CD14-positive monocyte (primary cell): Measurements from ENCODE around the gene PRELID3B. TPM values are rescaled to one million over a fixed set of nuclear protein-coding genes. Genes with fewer than 3 reads are reported as not detected.

Source experiments
- DNase-seq, 3 donors: peaks; one replicate each; pipeline ENCODE4 v3.0.0-alpha.2; 2011 to 2022
- H2AFZ ChIP-seq: 2 replicates; pipeline ENCODE4 v1.6.0; 2012; ENCODE audit warnings: mild to moderate bottlenecking, low read depth, low read length, inconsistent platforms; ENCODE audit not compliant: insufficient read depth, poor library complexity, severe bottlenecking
- H3K27ac ChIP-seq, 2 donors: 1 replicate in 1 of 2; 2 replicates in 1 of 2; pipeline ENCODE4 v1.5.1; 2012 to 2013; ENCODE audit warnings: low read length in 2 of 2, control low read depth in 1 of 2, inconsistent platforms in 1 of 2, low read depth in 1 of 2, mild to moderate bottlenecking in 1 of 2
- H3K27me3 ChIP-seq, 2 donors: one replicate each; pipeline versions ENCODE4 v1.6.0 to v1.6.1; 2011 to 2013; ENCODE audit warnings: low read length in 2 of 2; ENCODE audit not compliant: control insufficient read depth in 2 of 2, insufficient read depth in 2 of 2
- H3K36me3 ChIP-seq, 2 donors: replicated peaks in 1 of 2; 1 replicate in 1 of 2; 2 replicates in 1 of 2; pipeline versions ENCODE4 v1.5.1 to v1.6.1; 2012 to 2013; ENCODE audit warnings: low read length in 2 of 2, control low read depth in 1 of 2, inconsistent platforms in 1 of 2, mild to moderate bottlenecking in 1 of 2; ENCODE audit not compliant: insufficient read depth in 2 of 2, control insufficient read depth in 1 of 2
- H3K4me1 ChIP-seq, 2 donors: 1 replicate in 1 of 2; 2 replicates in 1 of 2; pipeline versions ENCODE4 v1.5.1 to v1.6.1; 2012 to 2013; ENCODE audit warnings: low read length in 2 of 2, control low read depth in 1 of 2, inconsistent platforms in 1 of 2, mild to moderate bottlenecking in 1 of 2, moderate library complexity in 1 of 2; ENCODE audit not compliant: insufficient read depth in 2 of 2, control insufficient read depth in 1 of 2
- H3K4me2 ChIP-seq: replicated peaks from 2 replicates; pipeline ENCODE3; 2012; ENCODE audit warnings: low read length, moderate library complexity, mild to moderate bottlenecking; ENCODE audit not compliant: poor library complexity, severe bottlenecking; ENCODE audit errors: extremely low read depth
- H3K4me3 ChIP-seq, 3 experiments: fragments of 200-600 bp in 1 of 3; sonication (generic) in 1 of 3; replicated peaks in 1 of 3; 1 replicate in 2 of 3; 2 replicates in 1 of 3; pipeline ENCODE4 v1.5.1; 2011 to 2013; ENCODE audit warnings: low read length in 3 of 3, mild to moderate bottlenecking in 3 of 3, control low read depth in 2 of 3, low read depth in 2 of 3, inconsistent platforms in 1 of 3, moderate library complexity in 1 of 3
- H3K79me2 ChIP-seq: 2 replicates; pipeline ENCODE4 v1.6.0; 2012; ENCODE audit warnings: mild to moderate bottlenecking, control low read depth, inconsistent platforms, low read length, moderate library complexity; ENCODE audit not compliant: insufficient read depth
- H3K9ac ChIP-seq: 2 replicates; pipeline ENCODE4 v1.6.0; 2017; ENCODE audit warnings: low read length, mild to moderate bottlenecking; ENCODE audit not compliant: insufficient read depth, poor library complexity, severe bottlenecking
- H3K9me3 ChIP-seq, 2 donors: replicated peaks in 1 of 2; 1 replicate in 1 of 2; 2 replicates in 1 of 2; pipeline versions ENCODE4 v1.5.1 to v1.6.1; 2012 to 2013; ENCODE audit warnings: low read length in 2 of 2, control low read depth in 1 of 2; ENCODE audit not compliant: control insufficient read depth in 1 of 2, insufficient read depth in 1 of 2
- H4K20me1 ChIP-seq: 2 replicates; pipeline ENCODE4 v1.6.0; 2012; ENCODE audit warnings: mild to moderate bottlenecking, low read length, control low read depth, moderate library complexity; ENCODE audit not compliant: insufficient read depth
- H3K27ac Mint-ChIP-seq, 7 donors: one replicate each; pipeline ENCODE4 v1.8.0; 2020; ENCODE audit warnings: mild to moderate bottlenecking in 7 of 7, mixed read lengths in 7 of 7, moderate library complexity in 6 of 7, inconsistent platforms in 2 of 7
- H3K27me3 Mint-ChIP-seq, 3 donors: one replicate each; pipeline ENCODE4 v1.8.0; 2021 to 2022; ENCODE audit warnings: low read depth in 3 of 3, mild to moderate bottlenecking in 3 of 3, mixed read lengths in 3 of 3, moderate library complexity in 3 of 3, inconsistent platforms in 1 of 3
- H3K36me3 Mint-ChIP-seq, 2 donors: one replicate each; pipeline ENCODE4 v1.8.0; 2020; ENCODE audit warnings: mixed read lengths in 2 of 2, inconsistent platforms in 1 of 2, mild to moderate bottlenecking in 1 of 2
- H3K4me1 Mint-ChIP-seq: one replicate; pipeline ENCODE4 v1.8.0; 2020; ENCODE audit warnings: mild to moderate bottlenecking, mixed read lengths
- H3K4me3 Mint-ChIP-seq, 2 donors: one replicate each; pipeline ENCODE4 v1.8.0; 2020; ENCODE audit warnings: mild to moderate bottlenecking in 2 of 2, mixed read lengths in 2 of 2, moderate library complexity in 1 of 2
- H3K9me3 Mint-ChIP-seq, 7 donors: one replicate each; pipeline ENCODE4 v1.8.0; 2020 to 2022; ENCODE audit warnings: mixed read lengths in 7 of 7, mild to moderate bottlenecking in 6 of 7, moderate library complexity in 6 of 7, inconsistent platforms in 2 of 7
- WGBS: methylation state at CpG from one replicate; pipeline ENCODE4 v1.1.5; 2013; ENCODE audit warnings: missing lambda C conversion rate; ENCODE audit not compliant: insufficient coverage; 5-methylcytosine and 5-hydroxymethylcytosine counted together
- intact Hi-C, 2 donors: fragments of 100-400 bp; cut with micrococcal nuclease; formaldehyde crosslinking; loops; one replicate each; pipeline versions ENCODE4 v1.15.0 to v1.15.1; 2023
- polyA plus RNA-seq, 3 donors: library from polyadenylated mRNA; depleted of rRNA in 1 of 3; unstranded in 2 of 3; stranded (reverse) in 1 of 3; fragments of 300-500 nt in 2 of 3; fragments of >200 nt in 1 of 3; fragmentation: Illumina TruSeq in 2 of 3; gene quantifications; 1 replicate in 2 of 3; 2 replicates in 1 of 3; pipeline ENCODE4 v1.2.3, GENCODE V29; 2012 to 2021
- TF ChIP-seq, protein P1 (sequence below): fragments of 200-600 bp; IDR thresholded peaks from one replicate; pipeline ENCODE4 v1.8.0; 2022; ENCODE audit warnings: antibody characterized with exemption, mild to moderate bottlenecking

The PRELID3B gene
- polyA plus RNA-seq, 3 donors, result 16.9 to 21.0 (median 20.1) TPM

DNA sequence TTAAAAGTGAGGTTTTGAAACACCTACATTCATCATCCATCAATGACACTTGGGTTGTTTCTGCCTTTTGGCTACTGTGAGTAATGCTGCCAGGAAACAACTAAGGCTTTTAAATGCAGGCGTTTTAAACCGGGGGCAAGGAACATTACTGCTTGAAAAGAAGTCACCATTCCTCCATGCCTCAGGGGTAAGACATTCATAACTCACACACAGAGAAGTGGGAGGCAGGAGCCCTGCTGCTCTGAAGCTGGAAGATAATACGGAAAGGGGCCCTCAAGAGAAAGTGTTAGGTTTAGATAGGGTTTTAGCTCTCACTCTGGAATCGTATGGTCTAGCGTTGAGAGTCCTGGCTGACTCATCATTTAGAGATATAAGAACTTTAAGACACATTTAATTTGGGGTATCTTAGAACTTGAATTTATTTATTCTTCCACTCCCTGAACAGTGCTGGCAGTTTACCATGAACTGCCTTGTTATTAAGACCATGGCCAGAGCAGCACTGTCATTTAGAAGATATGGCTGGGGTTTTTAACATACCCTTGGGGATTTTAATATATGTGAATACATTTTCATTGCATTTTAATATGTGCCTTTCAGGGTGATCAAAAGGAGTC lies 21.5 kb downstream of the PRELID3B start:
- peaks cover 4 to 10% of the 10 kb centered on the region in 2 donors for H3K4me1 ChIP-seq
- TF ChIP-seq, protein P1, sequence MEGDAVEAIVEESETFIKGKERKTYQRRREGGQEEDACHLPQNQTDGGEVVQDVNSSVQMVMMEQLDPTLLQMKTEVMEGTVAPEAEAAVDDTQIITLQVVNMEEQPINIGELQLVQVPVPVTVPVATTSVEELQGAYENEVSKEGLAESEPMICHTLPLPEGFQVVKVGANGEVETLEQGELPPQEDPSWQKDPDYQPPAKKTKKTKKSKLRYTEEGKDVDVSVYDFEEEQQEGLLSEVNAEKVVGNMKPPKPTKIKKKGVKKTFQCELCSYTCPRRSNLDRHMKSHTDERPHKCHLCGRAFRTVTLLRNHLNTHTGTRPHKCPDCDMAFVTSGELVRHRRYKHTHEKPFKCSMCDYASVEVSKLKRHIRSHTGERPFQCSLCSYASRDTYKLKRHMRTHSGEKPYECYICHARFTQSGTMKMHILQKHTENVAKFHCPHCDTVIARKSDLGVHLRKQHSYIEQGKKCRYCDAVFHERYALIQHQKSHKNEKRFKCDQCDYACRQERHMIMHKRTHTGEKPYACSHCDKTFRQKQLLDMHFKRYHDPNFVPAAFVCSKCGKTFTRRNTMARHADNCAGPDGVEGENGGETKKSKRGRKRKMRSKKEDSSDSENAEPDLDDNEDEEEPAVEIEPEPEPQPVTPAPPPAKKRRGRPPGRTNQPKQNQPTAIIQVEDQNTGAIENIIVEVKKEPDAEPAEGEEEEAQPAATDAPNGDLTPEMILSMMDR, result no peak
- H3K9me3 Mint-ChIP-seq, result no peaks in the 10 kb centered on the region
- peaks cover 57% of the 10 kb centered on the region for H4K20me1 ChIP-seq
- H3K9me3 ChIP-seq, result no peaks in the 10 kb centered on the region
- H3K9ac ChIP-seq, result no peak overlapping the region
- no peaks in the 10 kb centered on the region for H3K27me3 ChIP-seq
- no peak overlapping the region for H2AFZ ChIP-seq
- peaks cover 23% of the 10 kb centered on the region for H3K79me2 ChIP-seq
- peak overlapping the region in 3 of 7 donors; percentile 3 to 42 (median 33) for H3K27ac Mint-ChIP-seq
- H3K4me2 ChIP-seq, result no peak overlapping the region
- H3K27me3 Mint-ChIP-seq, result peaks cover 0 to 4% (median 0%) of the 10 kb centered on the region in 3 donors
- H3K36me3 ChIP-seq, result peaks cover 36 to 52% of the 10 kb centered on the region in 2 donors
- no peak overlapping the region for H3K4me3 ChIP-seq
- intact Hi-C loops, result no loop called here
- no CpG with 5 or more reads among the region's 5 CpGs for WGBS
- H3K36me3 Mint-ChIP-seq, result peaks cover 55 to 73% of the 10 kb centered on the region in 2 donors
- no peak overlapping the region for H3K4me3 Mint-ChIP-seq
- no peak for DNase-seq
- H3K27ac ChIP-seq, result no peak overlapping the region
- peaks cover 25% of the 10 kb centered on the region for H3K4me1 Mint-ChIP-seq

DNA sequence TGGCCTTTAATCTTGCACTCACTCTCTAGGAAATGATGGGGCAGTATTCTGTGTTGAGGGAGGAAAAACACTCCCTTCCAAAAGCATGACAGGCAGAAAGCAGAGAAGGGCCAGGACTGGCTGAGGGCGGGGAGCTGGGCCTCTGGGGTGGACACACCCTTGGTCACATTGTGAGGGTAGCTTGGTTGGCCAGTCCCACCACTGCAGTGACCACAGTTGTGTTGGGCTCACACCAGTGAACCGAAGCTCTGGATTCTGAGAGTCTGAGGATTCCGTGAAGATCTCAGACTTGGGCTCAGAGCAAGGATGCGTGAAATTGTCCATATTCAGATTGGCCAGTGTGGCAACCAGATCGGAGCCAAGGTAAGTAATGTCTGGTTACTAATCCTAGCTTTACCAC lies 23.4 kb downstream of the PRELID3B start, which contains the start of gene TUBB1:
Gene TUBB1 (plus strand): TSS at position 213 of the 400 bp plus-strand sequence. CDS start 94 bp downstream, at position 307.
- intact Hi-C loops, result no loop called here
- Mint-ChIP-seq H3K27me3 (peaks cover 0 to 9% (median 5%) of the 10 kb centered on the region in 3 donors), H3K9me3 (no peaks in the 10 kb centered on the region), H3K27ac (peak within 1 kb of the TSS in 4 of 7 donors; percentile 13 to 59 (median 33)), H3K4me1 (peaks cover 24% of the 10 kb centered on the region), H3K36me3 (peaks cover 46 to 66% of the 10 kb centered on the region in 2 donors), H3K4me3 (no peak within 1 kb of the TSS)
- TF ChIP-seq, protein P1, result no peak
- peaks cover 4 to 10% of the 10 kb centered on the region in 2 donors for H3K4me1 ChIP-seq
- no peak within 1 kb of the TSS for H3K4me2 ChIP-seq
- no peaks in the 10 kb centered on the region for H3K27me3 ChIP-seq
- DNase-seq, result no peak
- H3K27ac ChIP-seq, result no peak within 1 kb of the TSS
- H2AFZ ChIP-seq, result no peak within 1 kb of the TSS
- H3K4me3 ChIP-seq, result no peak within 1 kb of the TSS
- H3K9me3 ChIP-seq, result no peaks in the 10 kb centered on the region
- H3K9ac ChIP-seq, result peak within 1 kb of the TSS; percentile 27
- peaks cover 18 to 33% of the 10 kb centered on the region in 2 donors for H3K36me3 ChIP-seq
- 91% methylated on average over 4 of the region's 5 CpGs for WGBS
- peaks cover 42% of the 10 kb centered on the region for H4K20me1 ChIP-seq
- peaks cover 5% of the 10 kb centered on the region for H3K79me2 ChIP-seq
